Kidney epithelial cell (primary cell): ENCODE measurements around the gene CD79A. TPM values are rescaled to one million over a fixed set of nuclear protein-coding genes. Genes with fewer than 3 reads are reported as not detected.

Source experiments
- DNase-seq: peaks from one replicate; pipeline ENCODE4 v3.0.0-alpha.2; 2010; ENCODE audit warnings: low read depth
- H3K27me3 ChIP-seq: 2 replicates; pipeline ENCODE4 v1.6.0; 2011; ENCODE audit warnings: low read length; ENCODE audit not compliant: control insufficient read depth, insufficient read depth
- H3K36me3 ChIP-seq: 2 replicates; pipeline ENCODE4 v1.5.1; 2011; ENCODE audit warnings: low read length; ENCODE audit not compliant: control insufficient read depth, insufficient read depth
- H3K4me3 ChIP-seq: 2 replicates; pipeline ENCODE4 v1.5.1; 2011; ENCODE audit warnings: low read depth, mild to moderate bottlenecking, control low read depth, low read length
- CTCF ChIP-seq: IDR thresholded peaks from 2 replicates; pipeline ENCODE4 v1.5.1; 2011; ENCODE audit warnings: mild to moderate bottlenecking, moderate library complexity, low read length, control low read depth, inconsistent platforms; ENCODE audit not compliant: insufficient read depth, poor library complexity, severe bottlenecking
- total RNA-seq: library from RNA; depleted of rRNA; stranded (reverse); fragments of >200 nt; gene quantifications from 2 replicates; pipeline ENCODE4 v1.2.3, GENCODE V29; 2015

CD79A gene
- total RNA-seq, 1 donor from 2014 or later = not detected

GRCh38 chr19:41860419-41861115 is 16.5 kb upstream of the CD79A start:
- no peak for TF ChIP-seq CTCF
- DNase-seq = no peak
- no peaks in the 10 kb centered on the region for H3K27me3 ChIP-seq
- peaks cover 7% of the 10 kb centered on the region for H3K36me3 ChIP-seq
- peak overlapping the region; percentile 88 for H3K4me3 ChIP-seq

GRCh38 chr19:41861116-41861768 is 15.8 kb upstream of the CD79A start:
- Histone ChIP-seq H3K36me3 (peaks cover 7% of the 10 kb centered on the region), H3K4me3 (peak overlapping the region; percentile 88), H3K27me3 (no peaks in the 10 kb centered on the region)
- DNase-seq = no peak
- no peak for TF ChIP-seq CTCF

- TF ChIP-seq CTCF = no peak
- Histone ChIP-seq H3K36me3 (peaks cover 8% of the 10 kb centered on the region), H3K4me3 (no peak overlapping the region), H3K27me3 (no peaks in the 10 kb centered on the region)
- no peak for DNase-seq
Measured at GRCh38 chr19:41861846-41862245, 15.2 kb upstream of the CD79A start.

- no peak overlapping the region for H3K4me3 ChIP-seq
- DNase-seq = no peak
- peaks cover 8% of the 10 kb centered on the region for H3K36me3 ChIP-seq
- no peaks in the 10 kb centered on the region for H3K27me3 ChIP-seq
- no peak for TF ChIP-seq CTCF
Measured at GRCh38 chr19:41862445-41862986, 14.6 kb upstream of the CD79A start.

- Histone ChIP-seq H3K27me3 (no peaks in the 10 kb centered on the region), H3K36me3 (peaks cover 11% of the 10 kb centered on the region), H3K4me3 (no peak overlapping the region)
- no peak for DNase-seq
- no peak for TF ChIP-seq CTCF
Measured at GRCh38 chr19:41863209-41863931, 13.7 kb upstream of the CD79A start.
